ENCODE results near the gene GSTA5. TPM values are rescaled to one million over a fixed set of nuclear protein-coding genes. Genes with fewer than 3 reads are reported as not detected.

Gene GSTA5
- total RNA-seq, 1 experiment from 2014 or later, result not detected

Other genes with a start within 250 kb of the GSTA5 start
- gene TMEM14A, start 169.7 kb downstream of the GSTA5 start, total RNA-seq (2021; ENCODE audit: unreplicated experiment), result 51.5 TPM
- gene GSTA2, start 77.3 kb downstream of the GSTA5 start, total RNA-seq (2021; ENCODE audit: unreplicated experiment), result not detected
- gene GSTA1, start 37.0 kb downstream of the GSTA5 start, total RNA-seq (2021; ENCODE audit: unreplicated experiment), result 0.57 TPM
- not detected for gene GSTA3, start 68.9 kb upstream of the GSTA5 start, total RNA-seq (2021; ENCODE audit: unreplicated experiment)
- gene GSTA4, start 154.5 kb upstream of the GSTA5 start, total RNA-seq (2021; ENCODE audit: unreplicated experiment), result 2.2 TPM
- gene CILK1, start 221.0 kb upstream of the GSTA5 start, total RNA-seq (2021; ENCODE audit: unreplicated experiment), result 10.7 TPM
- 71.0 TPM for gene FBXO9, start 224.6 kb upstream of the GSTA5 start, total RNA-seq (2021; ENCODE audit: unreplicated experiment)